ENCODE measurements around the gene MT1X.

The MT1X gene

DNA sequence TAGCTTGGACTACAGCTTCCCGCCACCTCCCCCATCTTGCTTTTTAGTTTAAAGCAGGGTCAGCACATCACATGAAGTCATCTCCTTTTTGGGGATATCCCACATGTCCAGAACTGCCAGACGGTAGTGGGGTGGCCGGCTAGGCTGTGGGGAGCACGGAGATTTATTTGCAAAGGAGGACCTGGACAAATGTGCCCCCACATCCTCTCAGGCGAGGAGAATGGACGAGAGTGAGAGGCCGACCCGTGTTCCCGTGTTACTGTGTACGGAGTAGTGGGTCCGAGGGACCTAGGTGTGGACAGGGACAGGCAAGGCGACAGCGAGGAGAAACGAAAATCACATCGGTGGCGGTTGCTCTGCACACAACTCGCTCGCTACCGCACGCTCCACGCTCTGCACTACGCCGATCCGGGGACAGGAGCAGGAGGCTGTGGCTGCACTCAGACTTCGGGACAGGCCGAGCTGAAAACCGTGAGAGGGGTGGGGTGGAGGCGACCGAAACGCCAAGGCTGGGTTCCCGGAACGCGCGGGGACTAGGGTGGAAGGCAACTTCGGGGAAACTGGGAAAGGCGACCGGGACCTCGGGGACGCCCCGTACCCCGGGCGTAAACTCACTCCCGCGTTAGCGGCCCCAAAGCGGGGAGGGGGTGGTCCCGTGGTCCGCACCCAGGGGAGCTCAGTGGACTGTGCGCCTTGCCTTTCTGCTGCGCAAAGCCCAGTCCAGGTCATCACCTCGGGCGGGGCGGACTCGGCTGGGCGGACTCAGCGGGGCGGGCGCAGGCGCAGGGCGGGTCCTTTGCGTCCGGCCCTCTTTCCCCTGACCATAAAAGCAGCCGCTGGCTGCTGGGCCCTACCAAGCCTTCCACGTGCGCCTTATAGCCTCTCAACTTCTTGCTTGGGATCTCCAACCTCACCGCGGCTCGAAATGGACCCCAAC, 44.2 kb upstream of the MT1X start, which contains the start of gene MT1A:
TSS of gene MT1A (plus strand) at position 853 of the 937 bp plus-strand sequence. CDS start at position 926, 73 bp downstream.
- DNase-seq (ENCODE audit: low read depth) = peak; percentile 65
- TF ChIP-seq, protein P1, sequence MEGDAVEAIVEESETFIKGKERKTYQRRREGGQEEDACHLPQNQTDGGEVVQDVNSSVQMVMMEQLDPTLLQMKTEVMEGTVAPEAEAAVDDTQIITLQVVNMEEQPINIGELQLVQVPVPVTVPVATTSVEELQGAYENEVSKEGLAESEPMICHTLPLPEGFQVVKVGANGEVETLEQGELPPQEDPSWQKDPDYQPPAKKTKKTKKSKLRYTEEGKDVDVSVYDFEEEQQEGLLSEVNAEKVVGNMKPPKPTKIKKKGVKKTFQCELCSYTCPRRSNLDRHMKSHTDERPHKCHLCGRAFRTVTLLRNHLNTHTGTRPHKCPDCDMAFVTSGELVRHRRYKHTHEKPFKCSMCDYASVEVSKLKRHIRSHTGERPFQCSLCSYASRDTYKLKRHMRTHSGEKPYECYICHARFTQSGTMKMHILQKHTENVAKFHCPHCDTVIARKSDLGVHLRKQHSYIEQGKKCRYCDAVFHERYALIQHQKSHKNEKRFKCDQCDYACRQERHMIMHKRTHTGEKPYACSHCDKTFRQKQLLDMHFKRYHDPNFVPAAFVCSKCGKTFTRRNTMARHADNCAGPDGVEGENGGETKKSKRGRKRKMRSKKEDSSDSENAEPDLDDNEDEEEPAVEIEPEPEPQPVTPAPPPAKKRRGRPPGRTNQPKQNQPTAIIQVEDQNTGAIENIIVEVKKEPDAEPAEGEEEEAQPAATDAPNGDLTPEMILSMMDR (conservative IDR thresholded peaks at IDR 0.05; ENCODE audit: control insufficient read depth, insufficient read depth, low read depth, low read length) = no peak

DNA sequence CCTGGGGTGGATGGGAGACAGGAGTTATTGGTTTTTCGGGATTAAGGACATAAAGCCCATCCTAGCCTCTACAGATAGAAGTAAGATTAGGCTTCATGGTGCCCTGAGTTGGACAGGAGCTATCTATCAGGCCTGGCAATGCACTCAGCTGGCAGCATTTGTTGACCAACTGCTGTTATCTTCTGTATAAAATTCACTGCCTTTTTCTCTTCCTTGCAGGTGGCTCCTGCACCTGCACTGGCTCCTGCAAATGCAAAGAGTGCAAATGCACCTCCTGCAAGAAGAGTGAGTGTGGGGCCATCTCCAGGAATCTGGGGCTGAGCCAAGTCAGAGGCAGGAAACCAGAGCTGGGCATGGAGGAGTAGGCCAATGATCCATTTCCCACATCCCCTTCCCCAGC, 43.2 kb upstream of the MT1X start:
- no peak for DNase-seq (ENCODE audit: low read depth)
- TF ChIP-seq, protein P1 (conservative IDR thresholded peaks at IDR 0.05; ENCODE audit: control insufficient read depth, insufficient read depth, low read depth, low read length) = no peak
- no peak overlapping the region for H3K4me3 ChIP-seq (ENCODE audit: control insufficient read depth, low read depth, low read length)

More for the DNA sequence above, 44.2 kb upstream of the MT1X start, which contains the start of gene MT1A:
- H3K4me3 ChIP-seq (ENCODE audit: control insufficient read depth, low read depth, low read length) = peak within 1 kb of the TSS; percentile 56

DNA sequence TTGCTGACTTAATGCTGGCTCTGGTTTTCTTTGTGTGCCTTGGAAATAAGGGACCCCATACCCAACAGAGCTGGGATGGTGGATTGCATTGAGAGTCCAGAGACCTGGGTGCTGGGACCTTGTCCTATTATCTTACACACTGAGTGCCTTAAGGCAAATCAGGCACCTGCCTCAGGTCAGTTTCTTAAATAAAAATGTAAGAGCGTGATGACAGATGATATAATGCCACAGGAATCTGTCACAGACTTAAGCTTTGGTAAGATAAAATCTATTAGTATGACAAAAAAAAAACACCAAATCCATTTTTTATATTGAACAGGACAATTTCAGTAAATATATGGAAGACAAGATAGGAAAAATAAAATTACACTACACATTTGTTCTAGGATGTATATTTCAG, 42.2 kb upstream of the MT1X start:
- DNase-seq (ENCODE audit: low read depth) = no peak
- TF ChIP-seq, protein P1 (conservative IDR thresholded peaks at IDR 0.05; ENCODE audit: control insufficient read depth, insufficient read depth, low read depth, low read length) = no peak
- no peak overlapping the region for H3K4me3 ChIP-seq (ENCODE audit: control insufficient read depth, low read depth, low read length)

DNA sequence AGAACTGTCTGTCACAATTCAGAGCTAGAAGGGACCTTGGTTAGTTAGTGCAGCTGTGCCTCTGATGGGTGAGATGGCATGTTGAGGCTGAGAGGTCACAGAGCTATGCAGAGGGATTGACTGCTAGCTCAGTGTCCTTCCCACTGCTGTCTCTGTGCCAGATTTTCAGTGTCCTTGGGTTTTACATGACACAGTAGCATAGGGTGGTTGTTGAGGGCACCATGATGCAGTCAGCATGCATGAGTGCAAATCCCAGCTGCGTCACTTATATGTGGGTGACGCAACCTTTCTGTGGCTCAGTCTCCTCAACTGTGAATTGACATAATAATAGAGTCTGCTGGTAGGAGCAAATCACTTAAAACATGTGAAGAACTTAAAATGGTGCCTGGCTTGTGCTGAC, 41.1 kb upstream of the MT1X start:
- DNase-seq (ENCODE audit: low read depth) = no peak
- H3K4me3 ChIP-seq (ENCODE audit: control insufficient read depth, low read depth, low read length) = no peak overlapping the region
- TF ChIP-seq, protein P1 (conservative IDR thresholded peaks at IDR 0.05; ENCODE audit: control insufficient read depth, insufficient read depth, low read depth, low read length) = no peak

DNA sequence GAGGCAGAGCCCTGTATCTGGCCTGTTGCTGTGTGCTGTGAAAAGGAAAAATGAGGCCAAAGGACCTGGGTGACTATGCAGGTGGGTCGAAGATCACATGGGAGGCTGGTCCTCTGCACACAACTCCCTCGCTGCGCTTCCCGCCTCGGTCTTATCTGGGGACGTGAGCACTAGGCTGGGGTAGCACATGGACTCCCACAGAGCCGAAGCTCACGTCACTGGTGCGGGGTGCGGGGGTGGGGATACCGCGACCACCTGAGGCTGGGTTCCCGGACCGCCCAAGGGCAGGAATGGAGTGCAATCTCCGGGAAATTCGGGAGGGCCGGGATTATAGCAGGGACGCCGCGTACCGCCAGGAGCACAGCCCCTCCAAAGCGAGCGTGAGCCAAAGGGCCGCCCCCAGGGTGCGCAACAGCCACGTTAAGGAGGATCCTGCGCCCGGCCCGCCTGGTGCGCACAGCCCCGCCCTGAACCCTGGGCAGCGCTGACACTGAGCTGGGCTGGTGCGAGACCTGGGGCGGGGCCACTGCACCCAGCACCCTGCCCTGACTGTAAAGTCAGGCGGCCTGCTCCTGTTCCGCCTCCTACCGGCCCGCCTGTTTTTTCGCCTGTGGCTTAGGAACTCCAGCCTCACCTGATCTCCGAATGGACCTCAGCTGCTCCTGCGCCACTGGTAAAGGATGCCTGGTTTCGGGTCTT, 39.0 kb upstream of the MT1X start:
- peak overlapping the region; percentile 30 for H3K4me3 ChIP-seq (ENCODE audit: control insufficient read depth, low read depth, low read length)
- peak; percentile 66 for DNase-seq (ENCODE audit: low read depth)
- TF ChIP-seq, protein P1 (conservative IDR thresholded peaks at IDR 0.05; ENCODE audit: control insufficient read depth, insufficient read depth, low read depth, low read length) = peak; percentile 35

DNA sequence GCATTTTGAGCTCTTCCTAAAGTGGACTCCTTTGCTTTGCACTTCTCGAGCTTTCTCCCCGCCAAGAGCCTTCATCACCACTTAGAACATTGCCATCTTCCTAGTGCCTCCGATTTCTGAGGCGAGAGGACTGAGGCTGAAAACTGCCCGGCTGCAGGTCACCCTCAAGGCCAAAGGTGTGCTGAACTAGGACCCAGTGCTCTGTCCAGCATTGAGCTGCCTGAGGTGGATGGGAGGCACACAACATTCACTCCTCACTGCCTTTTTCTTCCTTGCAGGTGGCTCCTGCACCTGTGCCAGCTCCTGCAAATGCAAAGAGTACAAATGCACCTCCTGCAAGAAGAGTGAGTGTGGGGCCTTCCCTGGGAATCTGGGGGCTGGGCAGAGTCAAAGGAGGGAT, 38.4 kb upstream of the MT1X start:
- DNase-seq (ENCODE audit: low read depth) = no peak
- peak overlapping the region; percentile 30 for H3K4me3 ChIP-seq (ENCODE audit: control insufficient read depth, low read depth, low read length)
- TF ChIP-seq, protein P1 (conservative IDR thresholded peaks at IDR 0.05; ENCODE audit: control insufficient read depth, insufficient read depth, low read depth, low read length) = no peak
